HG03135 (cell line): Measurements from ENCODE around the gene ZBTB20.

ENCODE experiments used
- ATAC-seq: cut with Tn5 transposase; IDR thresholded peaks from one replicate; pipeline ENCODE4 v1.9.1; 2021; ENCODE audit warnings: mild to moderate bottlenecking, moderate library complexity; ENCODE audit not compliant: unreplicated experiment

ZBTB20 gene

GRCh38 chr3:114504941-114505628 is 642.0 kb downstream of the ZBTB20 start:
- no peak for ATAC-seq

DNA sequence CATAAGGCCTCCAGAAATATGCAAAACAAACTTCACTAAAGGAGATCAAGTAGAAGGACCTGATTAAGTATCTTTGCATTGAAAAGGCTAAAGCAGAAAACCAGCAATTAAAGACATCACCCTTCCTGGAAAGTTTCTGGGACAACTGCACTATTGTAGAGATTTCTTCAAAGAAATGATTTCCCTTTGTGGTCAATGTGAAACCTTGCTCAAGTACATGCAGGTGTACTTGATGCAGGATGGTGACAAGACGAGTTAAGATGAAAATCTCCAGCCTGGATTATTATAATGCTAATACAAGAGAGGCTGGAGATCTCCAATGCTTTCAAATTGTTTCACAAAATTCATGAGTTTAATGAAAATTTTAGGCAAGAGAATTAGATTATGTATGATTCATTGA is 644.9 kb downstream of the ZBTB20 start:
- no peak for ATAC-seq

- no peak for ATAC-seq
Measured at GRCh38 chr3:114499976-114500375, 647.1 kb downstream of the ZBTB20 start.

DNA sequence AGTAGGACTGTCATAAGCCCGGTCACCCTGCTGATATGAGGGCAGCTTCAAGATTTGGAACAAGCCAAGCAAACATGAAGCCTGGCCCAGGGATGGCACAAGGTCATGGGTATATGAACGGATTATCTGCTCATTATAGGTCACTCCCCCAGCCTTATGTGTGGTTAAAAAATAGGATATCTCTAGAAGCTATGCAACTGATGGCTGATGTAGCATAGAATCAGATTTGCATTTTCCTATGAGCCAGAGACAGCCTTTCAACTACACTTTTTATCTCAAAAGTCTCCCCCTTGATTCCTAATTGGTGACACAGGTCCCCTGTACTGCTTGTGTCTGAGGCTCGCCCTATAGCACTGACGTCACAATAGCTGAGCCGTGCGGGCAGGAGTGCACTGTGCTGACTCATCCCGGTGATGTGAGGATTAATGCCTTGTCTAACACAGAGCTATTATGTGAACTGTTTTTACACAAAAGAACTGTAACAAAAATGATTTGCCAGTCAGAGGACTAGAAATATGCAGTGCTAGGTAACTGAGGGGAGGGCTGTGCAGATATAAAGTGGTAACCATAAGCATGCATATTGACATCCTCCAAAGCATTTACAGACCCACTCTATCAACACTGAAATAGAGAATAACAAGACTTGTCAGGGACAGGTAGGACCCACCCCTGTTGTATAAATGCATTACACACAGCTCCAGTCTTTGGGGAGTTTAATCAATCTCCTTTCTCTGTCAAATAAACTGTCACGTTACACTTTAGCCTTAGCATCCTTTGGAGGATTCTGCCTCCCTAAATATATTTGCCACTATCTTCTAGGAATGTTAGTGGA is 648.3 kb downstream of the ZBTB20 start:
- ATAC-seq, result no peak

DNA sequence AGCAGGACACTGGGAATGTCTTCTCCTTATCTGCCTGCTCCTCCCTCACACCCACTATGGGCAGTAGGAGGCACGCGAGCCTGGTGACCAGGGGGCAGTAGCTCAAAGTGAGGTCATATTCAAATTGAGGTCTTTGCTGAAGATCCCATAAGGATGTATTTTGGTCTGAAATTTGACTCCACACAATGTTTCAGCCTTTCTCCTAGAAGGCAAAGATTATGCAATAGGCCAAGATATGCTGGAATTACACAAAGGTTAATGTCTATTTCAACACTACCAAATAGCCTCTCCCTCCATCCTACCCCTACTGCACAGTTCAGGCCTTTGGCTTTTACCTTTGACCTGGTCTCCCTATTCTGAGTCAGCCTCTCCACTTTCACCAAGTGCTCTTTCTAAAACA is 650.2 kb downstream of the ZBTB20 start:
- ATAC-seq, result no peak

DNA sequence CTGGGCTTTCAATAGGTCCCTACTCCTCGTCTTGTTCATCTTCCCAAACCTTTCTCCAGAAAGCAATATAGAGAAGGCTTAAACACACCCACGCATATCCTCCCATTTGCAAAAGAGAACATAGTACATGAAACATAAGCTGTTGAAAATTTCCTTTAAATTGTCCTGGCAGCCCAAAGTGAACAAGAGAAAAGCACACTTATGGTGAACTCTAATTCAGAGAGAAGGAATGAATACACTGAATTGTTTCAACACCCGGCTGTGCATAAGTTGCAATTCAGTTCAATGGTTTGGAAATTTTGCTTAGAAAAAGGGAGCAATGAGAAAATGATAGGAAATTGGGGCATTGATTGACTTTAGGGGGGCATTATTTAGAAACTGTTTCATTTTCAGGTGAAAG is 650.6 kb downstream of the ZBTB20 start:
- no peak for ATAC-seq

GRCh38 chr3:114496021-114496434 is 651.1 kb downstream of the ZBTB20 start:
- no peak for ATAC-seq

- ATAC-seq, result no peak
Measured at GRCh38 chr3:114494498-114494897, 652.6 kb downstream of the ZBTB20 start.

DNA sequence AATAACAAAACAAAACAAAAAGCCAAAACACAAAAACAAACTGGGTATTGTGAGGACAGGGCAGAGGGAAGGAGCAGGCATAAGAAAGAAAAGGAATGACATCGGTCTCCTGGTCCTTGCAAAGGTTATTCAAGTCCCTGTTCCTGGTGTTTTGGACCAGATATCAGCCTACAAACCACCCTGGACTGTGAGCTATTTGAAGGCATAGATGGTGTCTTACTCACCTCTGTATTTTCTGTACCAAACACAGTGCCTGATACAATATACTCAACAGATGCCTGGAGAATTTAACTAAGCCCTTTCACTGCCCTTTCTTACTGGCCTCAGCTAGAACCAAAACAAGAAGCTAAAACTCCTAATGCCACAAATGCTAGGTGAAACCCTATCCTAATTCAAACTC is 656.3 kb downstream of the ZBTB20 start:
- ATAC-seq, result no peak

DNA sequence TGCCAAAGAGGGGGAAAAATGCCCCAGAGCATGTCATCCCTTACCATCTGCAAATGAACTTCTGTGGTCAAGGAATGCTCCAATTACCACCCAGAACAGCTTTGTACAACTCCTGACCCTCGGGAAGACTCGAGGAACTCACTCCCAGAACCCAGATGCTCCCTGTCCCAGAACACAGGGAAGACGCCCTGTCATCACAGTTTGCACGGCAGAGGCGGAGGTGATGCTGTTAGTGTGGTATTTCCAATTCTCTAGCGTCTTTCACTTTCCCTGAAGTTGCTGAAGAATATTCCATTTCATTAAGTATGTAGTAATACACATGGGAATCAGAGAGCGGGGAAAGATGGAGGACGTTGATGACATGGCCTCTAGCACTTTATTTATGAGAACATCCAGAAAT is 659.6 kb downstream of the ZBTB20 start:
- no peak for ATAC-seq

- no peak for ATAC-seq
Measured at GRCh38 chr3:114484919-114485318, 662.2 kb downstream of the ZBTB20 start.

GRCh38 chr3:114481113-114481512 is 666.0 kb downstream of the ZBTB20 start:
- ATAC-seq, result no peak

- no peak for ATAC-seq
Measured at GRCh38 chr3:114480442-114480841, 666.6 kb downstream of the ZBTB20 start.

- no peak for ATAC-seq
Measured at GRCh38 chr3:114478801-114479200, 668.3 kb downstream of the ZBTB20 start.

- ATAC-seq, result no peak
Measured at GRCh38 chr3:114476511-114476910, 670.6 kb downstream of the ZBTB20 start.

GRCh38 chr3:114471478-114471877 is 675.6 kb downstream of the ZBTB20 start:
- no peak for ATAC-seq

GRCh38 chr3:114469070-114469469 is 678.0 kb downstream of the ZBTB20 start:
- ATAC-seq, result no peak

GRCh38 chr3:114466816-114467215 is 680.3 kb downstream of the ZBTB20 start:
- ATAC-seq, result no peak

GRCh38 chr3:114466251-114466650 is 680.8 kb downstream of the ZBTB20 start:
- ATAC-seq, result no peak

GRCh38 chr3:114464548-114464947 is 682.5 kb downstream of the ZBTB20 start:
- ATAC-seq, result peak; percentile 88

GRCh38 chr3:114462750-114463149 is 684.3 kb downstream of the ZBTB20 start:
- ATAC-seq, result no peak

GRCh38 chr3:114460459-114460858 is 686.6 kb downstream of the ZBTB20 start:
- no peak for ATAC-seq
